ENCODE results near the gene KCNIP4.

Gene KCNIP4

GRCh38 chr4:21645776-21646175 lies 302.8 kb downstream of the KCNIP4 start:
- DNase-seq (ENCODE audit: low spot score): no peak
- in situ Hi-C loops (cut with MboI; ENCODE audit: low sequenced_read_pairs, unreplicated experiment): no loop called here
- no peak for TF ChIP-seq CTCF (IDR thresholded peaks at IDR 0.05; ENCODE audit: borderline replicate concordance, control extremely low read depth, extremely low read depth, insufficient read depth, missing control alignments)

GRCh38 chr4:21641696-21642095 lies 306.9 kb downstream of the KCNIP4 start:
- no peak for TF ChIP-seq CTCF (IDR thresholded peaks at IDR 0.05; ENCODE audit: borderline replicate concordance, control extremely low read depth, extremely low read depth, insufficient read depth, missing control alignments)
- no peak for DNase-seq (ENCODE audit: low spot score)
- in situ Hi-C loops (cut with MboI; ENCODE audit: low sequenced_read_pairs, unreplicated experiment): no loop called here

- no peak for DNase-seq (ENCODE audit: low spot score)
- TF ChIP-seq CTCF (IDR thresholded peaks at IDR 0.05; ENCODE audit: borderline replicate concordance, control extremely low read depth, extremely low read depth, insufficient read depth, missing control alignments): no peak
- in situ Hi-C loops (cut with MboI; ENCODE audit: low sequenced_read_pairs, unreplicated experiment): no loop called here
These were observed 310.3 kb downstream of the KCNIP4 start for GRCh38 chr4:21638171-21638725.

GRCh38 chr4:21628916-21629610 lies 319.5 kb downstream of the KCNIP4 start:
- TF ChIP-seq CTCF (IDR thresholded peaks at IDR 0.05; ENCODE audit: borderline replicate concordance, control extremely low read depth, extremely low read depth, insufficient read depth, missing control alignments): no peak
- in situ Hi-C loops (cut with MboI; ENCODE audit: low sequenced_read_pairs, unreplicated experiment): no loop called here
- DNase-seq (ENCODE audit: low spot score): no peak

GRCh38 chr4:21628116-21628670 lies 320.4 kb downstream of the KCNIP4 start:
- DNase-seq (ENCODE audit: low spot score): no peak
- TF ChIP-seq CTCF (IDR thresholded peaks at IDR 0.05; ENCODE audit: borderline replicate concordance, control extremely low read depth, extremely low read depth, insufficient read depth, missing control alignments): no peak
- in situ Hi-C loops (cut with MboI; ENCODE audit: low sequenced_read_pairs, unreplicated experiment): no loop called here

- TF ChIP-seq CTCF (IDR thresholded peaks at IDR 0.05; ENCODE audit: borderline replicate concordance, control extremely low read depth, extremely low read depth, insufficient read depth, missing control alignments): no peak
- no peak for DNase-seq (ENCODE audit: low spot score)
- in situ Hi-C loops (cut with MboI; ENCODE audit: low sequenced_read_pairs, unreplicated experiment): no loop called here
These were observed 323.1 kb downstream of the KCNIP4 start for GRCh38 chr4:21625447-21625846.
